Common myeloid progenitor, CD34-positive (primary cell): Measurements from ENCODE around the gene TMUB1.

ENCODE experiments used
- CTCF ChIA-PET: fragments of 350-600 bp; sonication (Branson Sonifier 250); formaldehyde crosslinking; loops from one replicate; lab custom pipeline; 2021; ENCODE audit warnings: antibody characterized with exemption; lab: Charles Lee
- POLR2A ChIA-PET: fragments of 350-600 bp; sonication (Branson Sonifier 250); formaldehyde crosslinking; loops from one replicate; lab custom pipeline; 2021; ENCODE audit warnings: antibody characterized with exemption; lab: Charles Lee
- DNase-seq, 3 donors: peaks; one replicate each; pipeline versions ENCODE4 v3.0.0 to v3.0.0-alpha.2; 2013
- H3K27ac ChIP-seq, 2 experiments: 1 replicate in 1 of 2; 2 replicates in 1 of 2; pipeline ENCODE4 v1.7.0; 2013; ENCODE audit warnings: inconsistent platforms in 2 of 2, low read length in 2 of 2, mild to moderate bottlenecking in 2 of 2, low read depth in 1 of 2, moderate library complexity in 1 of 2; ENCODE audit not compliant: severe bottlenecking in 2 of 2, insufficient read depth in 1 of 2, poor library complexity in 1 of 2
- H3K27me3 ChIP-seq, 5 experiments: replicated peaks in 2 of 5; 1 replicate in 3 of 5; 2 replicates in 2 of 5; pipeline versions ENCODE4 v1.6.1 to v1.7.0; 2013; ENCODE audit warnings: low read length in 4 of 5, mild to moderate bottlenecking in 2 of 5, moderate library complexity in 2 of 5, inconsistent platforms in 1 of 5; ENCODE audit not compliant: insufficient read depth in 5 of 5, control insufficient read depth in 4 of 5
- H3K36me3 ChIP-seq, 4 experiments: 1 replicate in 2 of 4; 2 replicates in 2 of 4; pipeline versions ENCODE4 v1.6.1 to v1.7.0; 2013; ENCODE audit warnings: low read length in 3 of 4, control low read depth in 1 of 4, mild to moderate bottlenecking in 1 of 4; ENCODE audit not compliant: control insufficient read depth in 4 of 4, insufficient read depth in 4 of 4
- H3K4me1 ChIP-seq, 4 experiments: 1 replicate in 3 of 4; 2 replicates in 1 of 4; pipeline versions ENCODE4 v1.6.1 to v1.7.1; 2013; ENCODE audit warnings: low read length in 3 of 4, mild to moderate bottlenecking in 3 of 4, control low read depth in 1 of 4, inconsistent platforms in 1 of 4, moderate library complexity in 1 of 4; ENCODE audit not compliant: control insufficient read depth in 4 of 4, insufficient read depth in 4 of 4; ENCODE audit errors: control extremely low read depth in 1 of 4
- H3K4me3 ChIP-seq, 7 experiments: 1 replicate in 4 of 7; 2 replicates in 3 of 7; pipeline versions ENCODE4 v1.5.1 to v1.7.0; 2013; ENCODE audit warnings: mild to moderate bottlenecking in 7 of 7, low read length in 6 of 7, moderate library complexity in 6 of 7, inconsistent platforms in 2 of 7, low read depth in 2 of 7, control low read depth in 1 of 7; ENCODE audit not compliant: insufficient read depth in 4 of 7, control insufficient read depth in 1 of 7; ENCODE audit errors: extremely low read depth in 1 of 7
- H3K9me3 ChIP-seq, 5 experiments: 1 replicate in 4 of 5; 2 replicates in 1 of 5; pipeline versions ENCODE4 v1.6.1 to v1.7.1; 2013; ENCODE audit warnings: low read length in 4 of 5, mild to moderate bottlenecking in 2 of 5, inconsistent platforms in 1 of 5, low read depth in 1 of 5, moderate library complexity in 1 of 5; ENCODE audit not compliant: control insufficient read depth in 4 of 5, insufficient read depth in 2 of 5; ENCODE audit errors: control extremely low read depth in 1 of 5
- WGBS: methylation state at CpG from one replicate; pipeline ENCODE4 v1.1.5; 2013; ENCODE audit not compliant: insufficient coverage; 5-methylcytosine and 5-hydroxymethylcytosine counted together

Gene TMUB1

DNA sequence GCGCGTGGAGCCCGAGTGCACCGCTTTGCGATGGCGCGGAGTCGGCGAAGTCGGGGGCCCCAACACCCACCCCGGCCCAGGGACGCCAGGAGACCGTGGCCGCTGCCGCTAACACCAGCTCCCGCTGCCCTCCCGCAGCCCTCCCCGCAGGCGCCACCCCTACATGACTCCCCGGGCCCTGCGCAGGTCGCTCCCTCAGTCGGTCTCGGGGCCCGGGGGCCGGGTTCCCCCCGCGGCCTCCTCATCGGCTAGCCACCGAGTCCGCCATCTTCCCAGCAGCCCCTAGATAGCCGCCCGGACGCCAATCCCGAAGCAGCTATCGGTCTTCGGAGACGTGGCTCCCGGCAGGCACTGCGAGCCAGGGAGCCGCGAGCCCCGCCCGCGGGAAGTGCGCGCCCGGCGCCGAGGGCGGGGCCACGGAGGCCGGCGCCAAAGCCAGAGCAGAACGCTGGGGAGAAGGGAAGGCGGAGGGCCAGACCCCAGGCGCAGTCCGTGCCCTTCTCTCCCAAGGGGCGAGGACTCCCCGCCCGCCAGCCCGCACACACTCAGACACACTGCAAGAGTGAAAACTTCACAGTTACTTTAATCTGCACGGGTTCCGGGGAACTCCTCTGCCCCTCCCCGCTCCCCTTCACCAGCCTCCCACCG, 2.6 kb downstream of the TMUB1 start, which contains the start of gene FASTK:
Gene FASTK (minus strand): TSS at position 288 of the 648 bp plus-strand sequence. CDS start 43 bp downstream, at position 245.
- ChIA-PET POLR2A (interaction anchor here (1.0 kb wide), 1 partner anchor 52 kb away, joined by 4 read pairs; the partner anchor contains the start of gene ABCB8), CTCF (interaction anchor here (0.7 to 1.7 kb wide), 3 partner anchors 9 to 30 kb away, joined by 3 to 6 read pairs (median 5); no protein-coding TSS in a partner anchor)
- H3K9me3 ChIP-seq, result no peaks in the 10 kb centered on the region
- peak; percentile 85 to 92 (median 91) for DNase-seq
- H3K4me3 ChIP-seq, result peak within 1 kb of the TSS; percentile 71 to 94 (median 87)
- peak within 1 kb of the TSS; percentile 75 to 92 for H3K27ac ChIP-seq
- WGBS, result 4% methylated on average over 47 of the region's 66 CpGs
- no peaks in the 10 kb centered on the region for H3K27me3 ChIP-seq
- H3K36me3 ChIP-seq, result peaks cover 0 to 45% (median 13%) of the 10 kb centered on the region in 4 experiments
- H3K4me1 ChIP-seq, result peaks cover 5 to 52% (median 47%) of the 10 kb centered on the region in 4 experiments

DNA sequence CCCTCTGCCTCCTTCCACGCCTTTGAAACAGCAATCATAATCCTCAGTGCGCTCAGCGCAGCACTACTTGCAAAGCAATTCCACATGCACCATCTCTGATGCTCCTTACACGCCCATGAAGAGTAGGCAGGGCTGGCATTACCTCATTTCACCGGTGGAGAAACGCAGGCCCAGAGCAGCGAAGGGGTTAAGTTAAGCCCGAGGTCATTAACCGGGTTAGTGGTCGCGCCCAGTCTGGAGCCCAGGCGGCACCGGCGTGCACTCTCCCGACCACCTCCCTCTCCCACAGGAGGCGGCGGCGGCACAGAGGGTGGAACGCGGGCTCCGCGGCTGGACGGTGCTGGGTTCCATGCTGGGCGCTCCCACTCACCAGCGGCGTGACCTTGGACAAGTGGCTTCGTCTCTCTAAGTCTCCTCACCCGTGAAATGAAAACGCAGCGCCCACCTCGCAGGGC, 3.2 kb downstream of the TMUB1 start:
- ChIA-PET CTCF (interaction anchor here (0.6 to 8.5 kb wide), 6 partner anchors 8 to 30 kb away, joined by 3 to 64 read pairs (median 4); partner anchors contain the start of genes CDK5 and SLC4A2), POLR2A (interaction anchor here (1.0 kb wide), 1 partner anchor 52 kb away, joined by 4 read pairs; the partner anchor contains the start of gene ABCB8)
- under 1% methylated on average over 28 of the region's 31 CpGs for WGBS
- Histone ChIP-seq H3K9me3 (no peaks in the 10 kb centered on the region), H3K27me3 (no peaks in the 10 kb centered on the region), H3K36me3 (peaks cover under 1 to 51% (median 18%) of the 10 kb centered on the region in 4 experiments), H3K27ac (peak overlapping the region; percentile 75 to 92), H3K4me3 (peak overlapping the region; percentile 71 to 94 (median 87)), H3K4me1 (peaks cover 3 to 46% (median 42%) of the 10 kb centered on the region in 4 experiments)
- peak in 2 of 3 donors; percentile 42 to 51 for DNase-seq

- Histone ChIP-seq H3K36me3 (peaks cover 2 to 58% (median 26%) of the 10 kb centered on the region in 4 experiments), H3K9me3 (no peaks in the 10 kb centered on the region), H3K4me3 (peak overlapping the region in 6 of 7 experiments; percentile 74 to 94 (median 88)), H3K27ac (peak overlapping the region; percentile 75 to 92), H3K4me1 (peaks cover 3 to 45% (median 41%) of the 10 kb centered on the region in 4 experiments), H3K27me3 (no peaks in the 10 kb centered on the region)
- ChIA-PET POLR2A (no interaction called here), CTCF (interaction anchor here (0.6 to 8.5 kb wide), 5 partner anchors 11 to 18 kb away, joined by 3 to 64 read pairs (median 4); partner anchors contain the start of genes CDK5 and SLC4A2)
- no peak for DNase-seq
- 97% methylated on average over 15 of the region's 27 CpGs for WGBS
Measured at GRCh38 chr7:151079199-151079910, 3.9 kb downstream of the TMUB1 start.

DNA sequence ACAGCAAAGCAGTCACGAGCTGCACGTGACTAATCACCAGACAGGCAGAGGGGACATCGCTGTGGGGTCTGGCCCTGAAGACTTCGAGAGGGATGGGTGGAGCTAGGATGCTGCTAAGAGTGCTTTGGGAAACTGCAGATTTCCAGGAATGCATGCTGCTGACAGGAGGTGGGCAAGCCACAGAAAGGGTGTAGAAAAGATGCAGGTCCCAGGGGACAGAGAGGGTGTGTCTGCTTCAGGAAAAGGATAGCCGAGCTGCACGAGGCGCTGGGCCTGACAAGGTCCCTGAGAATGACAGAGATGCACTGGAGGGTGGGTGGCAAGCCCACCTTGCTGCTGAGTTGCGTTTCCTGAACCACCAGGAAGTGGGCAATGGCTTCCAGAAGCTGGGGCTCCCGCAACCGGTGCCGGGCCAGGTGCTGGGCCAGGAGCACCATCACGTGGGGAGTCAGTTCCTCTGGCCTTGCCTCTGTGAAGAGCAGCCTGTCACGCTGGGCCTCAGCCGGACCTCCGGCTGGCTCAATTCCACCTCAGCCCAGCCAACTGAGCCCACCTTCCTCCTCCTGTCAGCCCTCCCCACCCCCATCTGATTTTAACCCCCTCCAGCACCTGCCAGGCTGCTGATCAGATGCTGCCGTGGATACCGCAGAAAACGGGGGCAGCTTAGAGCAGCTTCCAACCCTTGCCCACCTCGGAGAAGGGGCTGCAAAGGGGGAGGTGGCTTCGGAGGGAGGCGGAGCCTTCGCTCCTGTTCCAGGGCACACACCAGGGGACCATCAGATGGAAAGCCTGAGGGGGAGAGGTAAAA, 4.9 kb downstream of the TMUB1 start:
- 83% methylated on average over 17 of the region's 22 CpGs for WGBS
- ChIA-PET POLR2A (no interaction called here), CTCF (interaction anchor here (1.0 to 8.5 kb wide), 8 partner anchors 10 to 37 kb away, joined by 3 to 64 read pairs (median 12); partner anchors contain the start of genes CDK5 and SLC4A2)
- no peak for DNase-seq
- H3K27me3 ChIP-seq, result no peaks in the 10 kb centered on the region
- H3K27ac ChIP-seq, result no peak overlapping the region
- H3K9me3 ChIP-seq, result no peaks in the 10 kb centered on the region
- H3K4me1 ChIP-seq, result peaks cover 3 to 40% (median 36%) of the 10 kb centered on the region in 4 experiments
- no peak overlapping the region for H3K4me3 ChIP-seq
- peaks cover 2 to 67% (median 32%) of the 10 kb centered on the region in 4 experiments for H3K36me3 ChIP-seq

DNA sequence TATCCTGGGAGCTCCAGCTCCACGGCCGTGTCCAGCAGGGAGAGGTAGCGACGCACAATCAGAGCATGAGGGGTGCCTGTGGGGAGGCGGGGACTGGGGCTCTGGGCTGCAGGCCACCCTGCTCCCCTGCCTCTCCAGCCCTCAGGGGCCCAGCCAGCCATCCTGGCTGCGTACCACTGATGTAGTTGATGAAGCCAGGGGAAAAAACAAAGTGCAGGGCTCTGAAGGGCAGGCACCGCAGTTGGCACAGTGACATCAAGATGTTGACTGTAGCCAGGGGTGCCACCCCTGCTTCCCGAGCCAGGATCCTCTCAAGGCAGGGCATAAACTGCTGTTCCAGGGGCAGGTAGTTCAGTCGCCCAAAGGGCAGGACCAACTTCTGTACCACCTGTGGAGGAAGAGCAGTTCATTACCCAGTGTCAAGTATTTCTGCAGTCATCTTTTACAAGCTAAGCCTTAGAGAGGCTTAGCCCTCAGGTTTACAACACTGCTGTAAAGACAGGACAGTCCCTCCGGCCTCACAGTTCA, 5.5 kb downstream of the TMUB1 start:
- DNase-seq, result no peak
- ChIA-PET POLR2A (interaction anchor here (1.1 kb wide), 1 partner anchor 12 kb away, joined by 4 read pairs; no protein-coding TSS in a partner anchor), CTCF (interaction anchor here (0.7 to 8.5 kb wide), 11 partner anchors 9 to 47 kb away, joined by 3 to 64 read pairs (median 5); partner anchors contain the start of genes CDK5 and SLC4A2)
- Histone ChIP-seq H3K36me3 (peaks cover 2 to 68% (median 34%) of the 10 kb centered on the region in 4 experiments), H3K4me1 (peaks cover 3 to 38% (median 34%) of the 10 kb centered on the region in 4 experiments), H3K9me3 (no peaks in the 10 kb centered on the region), H3K27me3 (no peaks in the 10 kb centered on the region), H3K27ac (no peak overlapping the region), H3K4me3 (no peak overlapping the region)
- 92% methylated on average over 6 of the region's 10 CpGs for WGBS
